Spinal cord (tissue), 10 donors: Measurements from ENCODE around the gene LELP1. TPM values are rescaled to one million over a fixed set of nuclear protein-coding genes. Genes with fewer than 3 reads are reported as not detected.

Source experiments
- DNase-seq, 6 donors: peaks; one replicate each; pipeline versions ENCODE4 v3.0.0 to v3.0.0-alpha.2; 2013 to 2015; ENCODE audit warnings: low spot score in 6 of 6, low read depth in 4 of 6
- H3K27ac ChIP-seq: one replicate; pipeline ENCODE4 v1.5.1; 2013; ENCODE audit warnings: low read depth, low read length, control low read depth
- H3K27me3 ChIP-seq: one replicate; pipeline ENCODE4 v1.6.1; 2013; ENCODE audit warnings: low read length; ENCODE audit not compliant: control insufficient read depth, insufficient read depth
- H3K36me3 ChIP-seq: one replicate; pipeline ENCODE4 v1.6.1; 2013; ENCODE audit warnings: low read length; ENCODE audit not compliant: control insufficient read depth, insufficient read depth
- H3K4me1 ChIP-seq: one replicate; pipeline ENCODE4 v1.6.1; 2013; ENCODE audit warnings: low read length; ENCODE audit not compliant: control insufficient read depth, insufficient read depth
- H3K4me3 ChIP-seq: one replicate; pipeline ENCODE4 v1.5.1; 2013; ENCODE audit warnings: low read depth, low read length, control low read depth
- H3K9me3 ChIP-seq: one replicate; pipeline ENCODE4 v1.6.1; 2013; ENCODE audit warnings: low read length; ENCODE audit not compliant: control insufficient read depth, insufficient read depth
- WGBS: methylation state at CpG from one replicate; pipeline ENCODE4 v1.1.5; 2013; ENCODE audit warnings: missing lambda C conversion rate; ENCODE audit not compliant: insufficient coverage; 5-methylcytosine and 5-hydroxymethylcytosine counted together
- polyA plus RNA-seq, 2 donors: library from polyadenylated mRNA; unstranded; fragments of 120-200 nt; gene quantifications; one replicate each; pipeline ENCODE4 v1.2.1, GENCODE V29; 2013; ENCODE audit not compliant: insufficient read length in 2 of 2
- total RNA-seq, 2 donors: library from RNA; depleted of rRNA in 1 of 2; stranded (reverse); fragments of 120-200 nt in 1 of 2; fragments of >200 nt in 1 of 2; gene quantifications; one replicate each; pipeline versions ENCODE4 v1.2.3 to v1.2.4, GENCODE V29; 2013 to 2014
- donor health status: healthy.

LELP1 gene
- total and polyA plus RNA-seq, 4 donors, result not detected

DNA sequence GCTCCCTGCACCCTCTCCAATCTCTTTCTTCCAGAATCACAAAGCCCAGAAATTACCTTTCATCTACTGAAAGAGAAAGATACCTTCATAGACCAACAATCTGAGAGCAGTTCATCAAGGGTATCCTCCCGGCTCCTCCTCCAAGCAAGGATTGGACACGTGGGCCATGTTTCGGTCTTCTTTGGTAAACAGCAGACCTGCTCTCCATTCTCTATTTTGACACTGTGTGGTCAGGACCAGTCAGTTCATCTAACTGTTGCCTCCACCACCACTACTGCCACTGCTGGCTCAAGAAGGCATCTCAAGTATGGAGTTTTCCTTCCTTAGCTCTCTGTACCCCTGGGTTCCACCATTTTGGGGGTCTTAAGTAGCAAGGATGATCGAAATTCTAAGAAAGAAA, 8.0 kb upstream of the LELP1 start:
- Histone ChIP-seq H3K4me3 (no peak overlapping the region), H3K27ac (no peak overlapping the region), H3K4me1 (no peaks in the 10 kb centered on the region), H3K27me3 (no peaks in the 10 kb centered on the region), H3K9me3 (no peaks in the 10 kb centered on the region), H3K36me3 (no peaks in the 10 kb centered on the region)
- no peak for DNase-seq
- WGBS, result 92% methylated on average over 3 of the region's 4 CpGs

DNA sequence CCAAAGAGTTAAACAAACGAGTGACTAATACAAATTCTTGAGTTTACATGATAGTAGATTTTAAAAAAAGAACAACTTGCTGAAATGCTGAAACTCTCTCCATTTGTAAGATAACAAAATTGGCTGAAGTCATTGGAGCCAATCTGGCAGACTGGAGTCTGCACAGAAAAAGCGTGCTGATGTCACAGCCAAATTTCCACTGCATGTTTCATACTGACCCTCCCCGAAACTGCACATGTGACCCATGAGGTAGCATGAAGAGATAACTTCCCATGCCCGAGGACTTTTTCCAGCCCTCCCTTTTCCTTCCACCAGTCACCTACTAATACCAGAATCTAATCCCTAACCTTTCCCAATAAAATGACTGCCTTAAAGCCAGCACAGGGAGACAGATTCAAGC, 1.2 kb upstream of the LELP1 start:
- no peaks in the 10 kb centered on the region for H3K27me3 ChIP-seq
- no peaks in the 10 kb centered on the region for H3K4me1 ChIP-seq
- no peak overlapping the region for H3K27ac ChIP-seq
- no peaks in the 10 kb centered on the region for H3K36me3 ChIP-seq
- no peak for DNase-seq
- 93% methylated on average over 3 of the region's 4 CpGs for WGBS
- no peaks in the 10 kb centered on the region for H3K9me3 ChIP-seq
- H3K4me3 ChIP-seq, result no peak overlapping the region

GRCh38 chr1:153206631-153207030, 3.4 kb downstream of the LELP1 start:
- WGBS, result 75% methylated on average over 7 of the region's 9 CpGs
- Histone ChIP-seq H3K9me3 (no peaks in the 10 kb centered on the region), H3K4me3 (no peak overlapping the region), H3K36me3 (no peaks in the 10 kb centered on the region), H3K27me3 (peaks cover 2% of the 10 kb centered on the region), H3K27ac (no peak overlapping the region), H3K4me1 (no peaks in the 10 kb centered on the region)
- peak in 2 of 6 donors; percentile 2 to 43 for DNase-seq

DNA sequence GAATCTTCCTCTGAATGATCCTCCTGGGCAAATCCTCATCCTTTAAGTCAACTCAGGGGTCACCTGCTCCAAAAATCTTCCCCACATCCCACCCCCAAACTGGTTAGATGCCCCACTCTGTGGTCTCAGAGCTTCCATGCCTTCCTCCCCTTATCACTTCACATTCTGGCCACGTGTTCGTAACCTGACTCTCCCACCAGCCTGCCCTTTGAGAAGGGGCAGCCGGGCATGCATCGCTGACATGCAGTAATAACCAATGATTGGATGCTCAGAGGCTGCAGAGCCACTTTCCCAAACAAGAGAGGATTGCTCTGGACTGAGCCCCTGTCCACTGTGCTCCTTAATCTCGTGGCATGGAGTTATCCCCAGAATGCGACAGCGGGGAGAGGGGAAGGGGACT, 7.0 kb downstream of the LELP1 start:
- no peak for DNase-seq
- Histone ChIP-seq H3K27me3 (peaks cover 2% of the 10 kb centered on the region), H3K4me3 (no peak overlapping the region), H3K9me3 (no peaks in the 10 kb centered on the region), H3K36me3 (no peaks in the 10 kb centered on the region), H3K27ac (no peak overlapping the region), H3K4me1 (no peaks in the 10 kb centered on the region)
- 50% methylated on average over 7 of the region's 7 CpGs for WGBS

- no peaks in the 10 kb centered on the region for H3K36me3 ChIP-seq
- H3K4me3 ChIP-seq, result no peak overlapping the region
- peaks cover 2% of the 10 kb centered on the region for H3K27me3 ChIP-seq
- no peak overlapping the region for H3K27ac ChIP-seq
- H3K4me1 ChIP-seq, result no peaks in the 10 kb centered on the region
- WGBS, result 53% methylated on average over 2 of the region's 5 CpGs
- no peaks in the 10 kb centered on the region for H3K9me3 ChIP-seq
- no peak for DNase-seq
Observed at GRCh38 chr1:153212201-153212600, 9.0 kb downstream of the LELP1 start.

DNA sequence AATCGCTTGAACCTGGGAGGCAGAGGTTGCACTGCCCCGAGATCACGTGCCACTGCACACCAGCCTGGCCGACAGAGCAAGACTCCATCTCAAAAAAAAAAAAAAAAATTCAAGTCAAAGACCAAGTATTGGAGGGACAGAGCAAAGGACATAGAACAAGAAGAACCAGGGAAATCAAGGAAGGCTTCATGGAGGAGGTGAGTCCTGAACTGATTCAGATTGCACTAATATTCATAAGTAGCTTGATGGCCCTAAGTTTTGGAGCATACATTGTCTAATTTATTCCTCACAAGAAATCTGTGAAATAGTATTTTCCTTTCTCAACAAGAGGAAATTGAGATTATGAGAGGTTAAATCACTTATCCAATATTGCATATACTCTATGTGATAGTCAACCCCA, 10.3 kb downstream of the LELP1 start:
- H3K27me3 ChIP-seq, result peaks cover 2% of the 10 kb centered on the region
- no peaks in the 10 kb centered on the region for H3K36me3 ChIP-seq
- no peaks in the 10 kb centered on the region for H3K4me1 ChIP-seq
- H3K27ac ChIP-seq, result no peak overlapping the region
- DNase-seq, result no peak
- no peak overlapping the region for H3K4me3 ChIP-seq
- no peaks in the 10 kb centered on the region for H3K9me3 ChIP-seq
- WGBS, result 100% methylated on average over 2 of the region's 4 CpGs

- Histone ChIP-seq H3K27me3 (no peaks in the 10 kb centered on the region), H3K9me3 (no peaks in the 10 kb centered on the region), H3K36me3 (no peaks in the 10 kb centered on the region), H3K4me1 (peaks cover 7% of the 10 kb centered on the region), H3K27ac (no peak within 1 kb of the TSS), H3K4me3 (no peak within 1 kb of the TSS)
- no peak for DNase-seq
- no CpG with 5 or more reads among the region's 3 CpGs for WGBS
Observed at GRCh38 chr1:153217212-153217611, 14.0 kb downstream of the LELP1 start, which contains the start of gene PRR9. Gene PRR9, plus strand, starts transcription at chr1:153217584. Its CDS starts 561 bp downstream, at chr1:153218145.

- WGBS, result 33% methylated on average over 1 of the region's 2 CpGs
Observed at GRCh38 chr1:153217744-153218416, 14.7 kb downstream of the LELP1 start.

DNA sequence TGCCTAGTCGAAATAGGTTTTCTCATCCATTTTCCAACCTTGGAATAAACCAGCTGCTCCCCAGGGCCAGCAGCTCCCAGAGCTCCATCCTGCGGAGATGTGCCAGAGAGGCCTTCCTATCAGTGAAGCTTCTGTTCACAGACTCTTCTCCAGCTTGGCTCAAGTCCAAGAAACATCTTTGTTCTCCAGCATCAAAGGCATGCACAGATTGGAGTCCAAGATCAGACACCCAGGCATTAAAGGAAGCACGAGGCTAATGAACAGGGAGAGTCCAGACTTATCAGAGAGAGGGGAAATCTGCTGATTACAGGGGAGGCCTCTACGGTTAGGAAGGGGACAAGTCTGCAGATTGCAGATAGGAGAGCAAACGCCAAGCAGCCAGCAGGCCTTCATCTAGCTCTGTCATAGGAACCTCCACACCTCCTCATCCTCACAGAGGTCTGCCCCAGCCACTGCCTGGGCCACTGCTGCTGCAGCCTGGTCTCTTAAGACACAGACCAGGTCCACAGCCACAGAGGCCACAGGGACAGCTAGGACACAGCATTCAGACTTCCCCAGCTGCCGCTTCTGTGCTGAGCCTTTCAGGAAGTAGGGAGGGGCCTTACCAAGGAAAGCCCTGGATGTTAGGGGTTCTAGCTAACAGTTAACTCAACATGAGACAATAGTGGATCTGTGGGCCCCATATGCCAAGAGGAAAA, 17.5 kb downstream of the LELP1 start:
- 38% methylated on average over 5 of the region's 6 CpGs for WGBS
- peak in 2 of 6 donors; percentile 58 to 64 for DNase-seq
- no peaks in the 10 kb centered on the region for H3K36me3 ChIP-seq

More at GRCh38 chr1:153217744-153218416, 14.7 kb downstream of the LELP1 start:
- Histone ChIP-seq H3K9me3 (no peaks in the 10 kb centered on the region), H3K27me3 (no peaks in the 10 kb centered on the region), H3K27ac (no peak overlapping the region), H3K36me3 (no peaks in the 10 kb centered on the region), H3K4me3 (no peak overlapping the region), H3K4me1 (peaks cover 9% of the 10 kb centered on the region)
- DNase-seq, result no peak

More for the DNA sequence above, 17.5 kb downstream of the LELP1 start:
- Histone ChIP-seq H3K9me3 (no peaks in the 10 kb centered on the region), H3K4me3 (no peak overlapping the region), H3K27me3 (no peaks in the 10 kb centered on the region), H3K4me1 (peaks cover 11% of the 10 kb centered on the region), H3K27ac (no peak overlapping the region)
